Pancreas (tissue), 10 donors: Measurements from ENCODE around the gene NOS1. TPM values are rescaled to one million over a fixed set of nuclear protein-coding genes. Genes with fewer than 3 reads are reported as not detected.

ENCODE experiments used
- ATAC-seq, 4 donors: fragments of 200-7000 bp; cut with Tn5 transposase; one replicate each; pipeline versions ENCODE4 v1.8.0 to v1.9.1; 2020; ENCODE audit warnings: mild to moderate bottlenecking in 4 of 4, moderate library complexity in 4 of 4
- DNase-seq, 6 donors: peaks; one replicate each; pipeline ENCODE4 v3.0.0-alpha.2; 2020
- FAIRE-seq: peaks from 2 replicates; lab custom pipeline; 2012; peaks lifted over from hg19 to GRCh38; lab: Jason Lieb, UNC
- H3K27ac ChIP-seq, 4 donors: fragments of 200-600 bp; sonication (generic); 1 replicate in 3 of 4; 2 replicates in 1 of 4; pipeline versions ENCODE4 v1.5.0 to v1.8.0; 2020
- H3K27me3 ChIP-seq, 4 donors: fragments of 200-600 bp; one replicate each; pipeline ENCODE4 v1.8.0; 2021
- H3K36me3 ChIP-seq, 3 donors: fragments of 200-600 bp; sonication (generic) in 1 of 3; one replicate each; pipeline versions ENCODE4 v1.5.0 to v1.8.0; 2020 to 2021
- H3K4me1 ChIP-seq, 3 donors: fragments of 200-600 bp; one replicate each; pipeline ENCODE4 v1.8.0; 2021
- H3K4me3 ChIP-seq, 4 donors: fragments of 200-600 bp; sonication (generic) in 2 of 4; one replicate each; pipeline versions ENCODE4 v1.5.0 to v1.8.0; 2020 to 2021
- H3K9me3 ChIP-seq, 4 donors: fragments of 200-600 bp; one replicate each; pipeline ENCODE4 v1.8.0; 2021
- WGBS, 2 donors: extraction: QIAGEN DNeasy Blood & Tissue Kit; methylation state at CpG; one replicate each; pipeline ENCODE4 v1.1.7; 2013; 5-methylcytosine and 5-hydroxymethylcytosine counted together
- intact Hi-C, 3 donors: fragments of 100-400 bp; cut with DNase I; formaldehyde crosslinking; loops; one replicate each; pipeline versions ENCODE4 v1.11.1 to v1.14.2; 2022
- polyA plus RNA-seq, 2 donors: library from polyadenylated mRNA; stranded (reverse); fragments of 200-250 nt; gene quantifications; one replicate each; pipeline ENCODE4 v1.2.3, GENCODE V29; 2013
- total RNA-seq, 6 donors: library from RNA; stranded (reverse); fragmentation: NEBNext Ultra II Directional in 4 of 6; extraction: Animal tissue kit (Norgen Biotek cat#: 25700) in 4 of 6; gene quantifications; one replicate each; pipeline versions ENCODE4 v1.2.1 to v1.2.4, GENCODE V29; 2021 to 2023
- TF ChIP-seq, protein P1 (sequence below), 4 donors: fragments of 200-600 bp; sonication (generic) in 3 of 4; IDR thresholded peaks; one replicate each; pipeline versions ENCODE4 v1.5.0 to v1.8.0; 2021; ENCODE audit warnings: antibody characterized with exemption in 4 of 4
- donor health status: healthy with polysubstance abuse.
- donor health status: DM: no; HTN: no; CAD: no; lungs with moderate emphysema.
- donor health status: DM: no; HTN: no; CAD: no.
- donor health status: control.
- donor health status: control.
- donor health status: Bipolar disorder and iron deficiency.
- donor health status: DM: yes; HTN: yes; CAD: no.
- donor health status: DM: no; HTN: no; CAD: no.
- donor health status: DM: no; HTN: no; CAD: no.
- donor health status: DM: yes; HTN: yes; CAD: no.

NOS1 gene
- total and polyA plus RNA-seq, 8 donors: 0.14 to 2.0 (median 0.91) TPM

DNA sequence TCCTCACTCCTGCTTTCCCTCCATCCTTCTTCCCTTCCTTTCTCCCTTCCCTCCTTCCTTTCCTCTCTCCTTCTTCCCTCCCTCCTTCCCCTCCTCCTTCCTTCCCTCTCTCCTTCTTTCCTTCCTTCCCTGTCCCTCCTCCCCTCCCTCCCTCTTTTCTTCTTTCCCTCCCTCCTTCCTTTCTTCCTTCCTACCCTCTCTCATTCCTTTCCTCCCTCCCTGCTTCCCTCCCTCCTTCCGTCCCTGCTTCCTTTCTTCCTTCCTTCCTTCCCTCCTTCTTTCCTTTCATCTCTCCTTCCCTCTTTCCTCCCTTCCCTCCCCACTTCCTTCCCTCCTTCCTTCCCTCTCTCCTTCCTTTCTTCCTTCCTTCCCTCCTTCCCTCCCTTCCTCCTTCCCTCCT is 39.0 kb downstream of the NOS1 start:
- FAIRE-seq: no peak
- H3K27ac ChIP-seq: no peak overlapping the region
- WGBS, 2 donors: 77 to 84% methylated on average over 1 of the region's 1 CpG

DNA sequence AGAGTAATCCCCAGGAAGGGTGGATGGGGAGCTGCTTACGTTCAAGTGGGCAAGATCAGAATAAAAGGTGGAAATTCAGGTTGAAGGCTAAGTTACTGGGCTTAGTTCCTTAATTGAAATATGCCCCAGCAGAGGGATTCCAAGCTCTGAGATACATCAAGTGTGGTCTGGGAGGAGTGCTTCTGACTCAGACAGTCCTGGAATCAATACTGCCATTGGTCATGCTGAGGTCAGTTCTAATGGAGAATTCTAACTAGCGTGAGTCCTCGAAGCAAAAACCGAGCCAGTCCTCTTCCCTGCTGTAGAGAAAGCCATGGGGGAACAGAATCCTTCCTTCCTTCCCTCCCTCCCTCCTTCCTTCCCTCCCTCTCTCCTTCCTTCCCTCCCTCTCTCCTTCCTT is 39.9 kb downstream of the NOS1 start:
- ATAC-seq: peak in 1 of 4 donors; percentile 25
- 77 to 89% methylated on average over 4 of the region's 4 CpGs for WGBS, 2 donors
- intact Hi-C loops: no loop called here
- Histone ChIP-seq H3K36me3 (no peaks in the 10 kb centered on the region), H3K27ac (no peak overlapping the region), H3K4me3 (no peak overlapping the region), H3K9me3 (no peaks in the 10 kb centered on the region), H3K27me3 (no peaks in the 10 kb centered on the region), H3K4me1 (no peaks in the 10 kb centered on the region)
- FAIRE-seq: no peak
- TF ChIP-seq, protein P1, sequence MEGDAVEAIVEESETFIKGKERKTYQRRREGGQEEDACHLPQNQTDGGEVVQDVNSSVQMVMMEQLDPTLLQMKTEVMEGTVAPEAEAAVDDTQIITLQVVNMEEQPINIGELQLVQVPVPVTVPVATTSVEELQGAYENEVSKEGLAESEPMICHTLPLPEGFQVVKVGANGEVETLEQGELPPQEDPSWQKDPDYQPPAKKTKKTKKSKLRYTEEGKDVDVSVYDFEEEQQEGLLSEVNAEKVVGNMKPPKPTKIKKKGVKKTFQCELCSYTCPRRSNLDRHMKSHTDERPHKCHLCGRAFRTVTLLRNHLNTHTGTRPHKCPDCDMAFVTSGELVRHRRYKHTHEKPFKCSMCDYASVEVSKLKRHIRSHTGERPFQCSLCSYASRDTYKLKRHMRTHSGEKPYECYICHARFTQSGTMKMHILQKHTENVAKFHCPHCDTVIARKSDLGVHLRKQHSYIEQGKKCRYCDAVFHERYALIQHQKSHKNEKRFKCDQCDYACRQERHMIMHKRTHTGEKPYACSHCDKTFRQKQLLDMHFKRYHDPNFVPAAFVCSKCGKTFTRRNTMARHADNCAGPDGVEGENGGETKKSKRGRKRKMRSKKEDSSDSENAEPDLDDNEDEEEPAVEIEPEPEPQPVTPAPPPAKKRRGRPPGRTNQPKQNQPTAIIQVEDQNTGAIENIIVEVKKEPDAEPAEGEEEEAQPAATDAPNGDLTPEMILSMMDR (IDR thresholded peaks at IDR 0.05): no peak
- DNase-seq: no peak

More for the DNA sequence above, 39.0 kb downstream of the NOS1 start:
- ATAC-seq (no peak), DNase-seq (no peak)
- H3K4me1 ChIP-seq: no peaks in the 10 kb centered on the region
- no peaks in the 10 kb centered on the region for H3K36me3 ChIP-seq
- no peak overlapping the region for H3K4me3 ChIP-seq
- intact Hi-C loops: no loop called here
- TF ChIP-seq, protein P1 (IDR thresholded peaks at IDR 0.05): no peak
- H3K9me3 ChIP-seq: no peaks in the 10 kb centered on the region
- no peaks in the 10 kb centered on the region for H3K27me3 ChIP-seq

DNA sequence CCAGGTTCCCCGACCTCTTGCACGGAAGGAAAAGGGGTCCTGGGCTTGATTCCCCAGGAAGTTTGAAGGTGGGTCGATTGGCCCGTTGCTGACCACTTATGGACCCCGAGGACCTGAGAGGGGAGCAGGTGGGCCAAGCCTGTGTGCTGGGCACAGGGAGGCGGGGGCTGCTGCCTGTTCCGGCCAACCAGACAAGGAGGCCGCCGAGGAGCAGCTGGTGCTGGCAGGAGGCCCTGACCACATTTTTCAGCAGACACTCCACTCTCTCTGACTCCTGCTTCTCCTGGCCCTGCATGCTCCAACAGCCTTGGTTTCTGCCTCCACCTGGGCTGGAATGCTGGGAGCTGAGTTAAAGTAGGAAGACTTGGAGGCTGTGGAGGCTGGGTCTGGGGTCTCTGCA is 42.8 kb downstream of the NOS1 start:
- H3K4me1 ChIP-seq: no peaks in the 10 kb centered on the region
- H3K27me3 ChIP-seq: no peaks in the 10 kb centered on the region
- ATAC-seq (no peak), DNase-seq (no peak), FAIRE-seq (no peak)
- H3K27ac ChIP-seq: no peak overlapping the region
- no peaks in the 10 kb centered on the region for H3K9me3 ChIP-seq
- TF ChIP-seq, protein P1 (IDR thresholded peaks at IDR 0.05): no peak
- no peak overlapping the region for H3K4me3 ChIP-seq
- H3K36me3 ChIP-seq: no peaks in the 10 kb centered on the region
- intact Hi-C loops: no loop called here
- 82 to 87% methylated on average over 7 to 9 of the region's 9 CpGs for WGBS, 2 donors

DNA sequence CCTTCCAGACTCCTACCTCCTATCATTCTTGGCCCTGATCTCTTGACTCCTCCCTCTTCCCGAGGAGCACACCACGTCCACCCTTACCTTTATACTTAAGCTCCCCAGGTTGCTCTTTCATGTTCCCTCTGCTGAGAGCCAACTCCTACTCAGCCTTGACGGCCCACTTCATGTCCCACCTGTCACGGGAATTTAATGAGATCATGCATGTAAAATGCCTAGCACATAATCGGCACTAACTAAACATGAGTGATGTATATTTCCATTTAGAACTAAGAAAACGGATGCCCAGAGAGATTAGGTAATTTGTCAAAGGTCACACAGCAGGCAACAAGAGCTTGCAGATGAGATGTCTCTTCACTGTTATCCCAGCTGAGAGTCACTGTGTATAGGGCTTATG is 45.1 kb downstream of the NOS1 start:
- H3K4me1 ChIP-seq: no peaks in the 10 kb centered on the region
- 88 to 89% methylated on average over 6 of the region's 6 CpGs for WGBS, 2 donors
- intact Hi-C loops: no loop called here
- no peaks in the 10 kb centered on the region for H3K27me3 ChIP-seq
- ATAC-seq: no peak
- no peak overlapping the region for H3K4me3 ChIP-seq
- no peak for FAIRE-seq
- no peak for DNase-seq
- TF ChIP-seq, protein P1 (IDR thresholded peaks at IDR 0.05): no peak
- no peak overlapping the region for H3K27ac ChIP-seq
- H3K9me3 ChIP-seq: no peaks in the 10 kb centered on the region
- H3K36me3 ChIP-seq: no peaks in the 10 kb centered on the region

DNA sequence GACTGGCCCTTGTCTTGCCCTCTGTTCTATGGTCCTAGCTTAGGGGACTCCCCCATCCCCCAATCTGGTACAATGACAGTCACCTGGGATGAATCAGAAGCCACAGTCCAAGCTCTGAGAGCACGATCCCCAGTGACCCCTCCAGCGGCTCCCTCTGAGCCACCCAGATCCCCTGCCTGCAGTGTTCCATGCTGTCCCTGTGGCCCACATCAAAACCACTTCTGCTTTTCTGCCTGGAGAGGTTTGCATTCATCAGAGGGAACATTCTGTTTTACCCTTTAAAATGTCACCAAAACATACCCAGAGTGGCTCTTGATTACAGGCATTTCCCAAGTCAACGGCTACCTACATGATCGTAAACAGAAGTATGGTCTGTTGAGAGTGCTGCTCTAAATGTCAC is 47.5 kb downstream of the NOS1 start:
- Histone ChIP-seq H3K36me3 (no peaks in the 10 kb centered on the region), H3K4me3 (no peak overlapping the region), H3K27ac (no peak overlapping the region), H3K9me3 (no peaks in the 10 kb centered on the region), H3K27me3 (no peaks in the 10 kb centered on the region), H3K4me1 (no peaks in the 10 kb centered on the region)
- DNase-seq (no peak), FAIRE-seq (no peak), ATAC-seq (no peak)
- 72 to 88% methylated on average over 4 of the region's 4 CpGs for whole genome bisulfite sequencing, 2 donors
- TF ChIP-seq, protein P1 (IDR thresholded peaks at IDR 0.05): no peak
- intact Hi-C loops: no loop called here
